ENCODE data around the gene PRR33. TPM values are rescaled to one million over a fixed set of nuclear protein-coding genes. Genes with fewer than 3 reads are reported as not detected.

Gene PRR33
- total RNA-seq, 2 experiments from 2014 or later, result 0.16 to 0.20 TPM

GRCh38 chr11:1922481-1923081 lies 30.9 kb upstream of the PRR33 start:
- ATAC-seq, result no peak
- H3K4me3 Mint-ChIP-seq, result no peak overlapping the region

GRCh38 chr11:1921574-1922141 lies 30.0 kb upstream of the PRR33 start:
- H3K9me3 Mint-ChIP-seq, result no peaks in the 10 kb centered on the region
- intact Hi-C loops (cut with micrococcal nuclease), result no loop called here
- no peaks in the 10 kb centered on the region for H3K27me3 Mint-ChIP-seq
- no peak overlapping the region for H3K27ac Mint-ChIP-seq
- ChIA-PET CTCF (interaction anchor here (0.7 to 1.7 kb wide), 7 partner anchors 38 to 228 kb away, joined by 3 to 9 read pairs (median 3); partner anchors contain the start of gene TNNI2), POLR2A (interaction anchor here (0.8 to 2.9 kb wide), 5 partner anchors 14 to 67 kb away, joined by 3 to 25 read pairs (median 4); partner anchors contain the start of gene PRR33)
- ATAC-seq (no peak), DNase-seq (no peak)
- peaks cover 4% of the 10 kb centered on the region for H3K4me1 Mint-ChIP-seq (ENCODE audit: low read depth)
- no peak for TF ChIP-seq CTCF (IDR thresholded peaks at IDR 0.05)
- no peak overlapping the region for H3K4me3 Mint-ChIP-seq
- no peaks in the 10 kb centered on the region for H3K36me3 Mint-ChIP-seq (ENCODE audit: low read depth)

More at GRCh38 chr11:1922481-1923081, 30.9 kb upstream of the PRR33 start:
- no peak for TF ChIP-seq CTCF (IDR thresholded peaks at IDR 0.05)
- intact Hi-C loops (cut with micrococcal nuclease), result no loop called here
- Mint-ChIP-seq H3K36me3 (ENCODE audit: low read depth) (no peaks in the 10 kb centered on the region), H3K9me3 (no peaks in the 10 kb centered on the region), H3K27ac (no peak overlapping the region), H3K27me3 (no peaks in the 10 kb centered on the region), H3K4me1 (ENCODE audit: low read depth) (peaks cover 2% of the 10 kb centered on the region)
- CTCF ChIA-PET, result interaction anchor here (0.7 to 1.4 kb wide), 5 partner anchors 39 to 113 kb away, joined by 3 to 6 read pairs (median 3); partner anchors contain the start of gene TNNI2
- no peak for DNase-seq
- POLR2A ChIA-PET, result interaction anchor here (1.3 to 2.9 kb wide), 2 partner anchors 31 to 34 kb away, joined by 6 to 25 read pairs; partner anchors contain the start of gene PRR33

- intact Hi-C loops (cut with micrococcal nuclease), result no loop called here
- Mint-ChIP-seq H3K36me3 (ENCODE audit: low read depth) (no peaks in the 10 kb centered on the region), H3K4me3 (no peak overlapping the region), H3K27me3 (no peaks in the 10 kb centered on the region), H3K4me1 (ENCODE audit: low read depth) (peaks cover 10% of the 10 kb centered on the region), H3K27ac (no peak overlapping the region), H3K9me3 (no peaks in the 10 kb centered on the region)
- ChIA-PET CTCF (interaction anchor here (1.0 to 1.7 kb wide), 4 partner anchors 38 to 227 kb away, joined by 3 to 9 read pairs (median 4); no protein-coding TSS in a partner anchor), POLR2A (interaction anchor here (0.6 to 2.9 kb wide), 4 partner anchors 30 to 1375 kb away, joined by 3 to 25 read pairs (median 4); partner anchors contain the start of gene PRR33)
- DNase-seq, result no peak
- ATAC-seq, result no peak
- TF ChIP-seq CTCF (IDR thresholded peaks at IDR 0.05), result no peak
Observed at GRCh38 chr11:1920909-1921573, 29.3 kb upstream of the PRR33 start.

GRCh38 chr11:1920128-1920908 lies 28.6 kb upstream of the PRR33 start:
- intact Hi-C loops (cut with micrococcal nuclease), result no loop called here
- no peak overlapping the region for H3K27ac Mint-ChIP-seq
- TF ChIP-seq CTCF (IDR thresholded peaks at IDR 0.05), result no peak
- no peak overlapping the region for H3K4me3 Mint-ChIP-seq
- ChIA-PET POLR2A (interaction anchor here (0.6 to 4.8 kb wide), 5 partner anchors 29 to 1374 kb away, joined by 3 to 62 read pairs (median 4); partner anchors contain the start of gene PRR33), CTCF (interaction anchor here (1.7 kb wide), 1 partner anchor 64 kb away, joined by 3 read pairs; no protein-coding TSS in a partner anchor)
- ATAC-seq (no peak), DNase-seq (no peak)
- H3K4me1 Mint-ChIP-seq (ENCODE audit: low read depth), result peaks cover 14% of the 10 kb centered on the region
- no peaks in the 10 kb centered on the region for H3K9me3 Mint-ChIP-seq
- H3K36me3 Mint-ChIP-seq (ENCODE audit: low read depth), result no peaks in the 10 kb centered on the region
- no peaks in the 10 kb centered on the region for H3K27me3 Mint-ChIP-seq

Measured in activated CD8-positive, alpha-beta T cell treated with anti-CD3 and anti-CD28 coated beads for 36 hours (primary cell).